CD1c-positive myeloid dendritic cell (primary cell): Measurements from ENCODE around the gene SEC31B.

ENCODE experiments used
- DNase-seq: peaks from one replicate; pipeline ENCODE4 v3.0.0-alpha.2; 2016; ENCODE audit errors: extremely low spot score

The SEC31B gene

DNA sequence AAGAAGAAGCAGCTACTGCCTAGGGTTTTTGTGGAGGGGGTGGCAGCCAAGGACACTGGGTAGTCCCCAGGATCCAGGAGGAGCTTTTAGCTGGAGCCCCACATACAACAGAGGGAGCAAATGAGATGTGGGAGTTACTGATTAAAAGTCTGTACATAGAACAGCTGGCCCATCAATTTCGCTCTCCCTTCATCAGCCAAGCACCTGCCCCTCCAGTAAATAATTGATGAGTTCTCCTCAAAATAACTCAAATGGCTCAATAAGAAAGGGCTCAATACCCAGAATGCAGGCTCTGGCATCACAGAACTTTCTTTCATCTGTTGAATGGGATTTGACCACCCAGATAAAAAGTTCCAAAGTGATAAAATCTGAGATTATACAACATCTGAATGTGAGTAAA is 72.0 kb downstream of the SEC31B start:
- DNase-seq = no peak

GRCh38 chr10:100446130-100446761 is 73.4 kb downstream of the SEC31B start:
- no peak for DNase-seq

GRCh38 chr10:100442548-100442947 is 77.1 kb downstream of the SEC31B start:
- no peak for DNase-seq

DNA sequence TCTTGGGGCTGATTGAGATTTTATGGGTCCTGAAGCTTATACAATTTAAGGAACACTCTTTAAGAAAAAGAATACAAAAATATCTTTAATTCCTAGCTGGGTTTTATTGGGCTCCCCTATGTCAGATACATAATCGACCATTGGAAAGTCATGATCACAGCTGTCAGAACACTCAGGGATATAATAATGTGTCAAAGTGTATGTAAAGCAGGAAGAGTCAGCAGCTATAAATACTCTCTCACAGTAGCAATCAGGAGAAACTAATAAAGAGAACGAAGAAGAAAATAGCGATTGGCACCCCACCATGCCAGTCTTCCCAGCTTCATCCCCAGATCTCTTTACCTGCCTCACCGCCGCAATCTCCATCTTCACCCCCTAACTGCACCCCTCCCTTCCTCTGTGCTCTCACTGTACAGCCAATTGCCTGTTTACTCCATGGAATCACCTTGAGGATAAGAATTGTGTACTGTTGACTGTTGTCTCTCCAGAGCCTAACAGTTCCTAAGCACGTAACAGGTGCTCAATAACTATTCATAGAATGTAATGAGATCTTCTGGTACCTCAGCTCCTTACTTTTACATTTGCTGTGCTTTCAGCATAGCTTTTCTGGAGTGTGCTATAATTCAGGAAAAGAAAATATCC is 80.9 kb downstream of the SEC31B start:
- DNase-seq = no peak
